SK-N-SH (cell line): ENCODE data around the gene PSMB10. TPM values are rescaled to one million over a fixed set of nuclear protein-coding genes. Genes with fewer than 3 reads are reported as not detected.

Experiments used
- CTCF ChIA-PET: fragments of 300-600, 350-600 bp; formaldehyde crosslinking; extraction: SDS; loops from one replicate; lab custom pipeline; 2021; lab: Yijun Ruan, JAX
- POLR2A ChIA-PET: fragments of 350-600 bp; sonication (Branson Sonifier 250); formaldehyde crosslinking; extraction: SDS; loops from one replicate; lab custom pipeline; 2020; ENCODE audit warnings: antibody characterized with exemption, inconsistent platforms; lab: Yijun Ruan, JAX
- DNase-seq: peaks from one replicate; pipeline ENCODE4 v3.0.0; 2012
- H2AFZ ChIP-seq: fragments of 200-600 bp; sonication (generic); 2 replicates; pipeline ENCODE4 v1.8.1; 2016; ENCODE audit warnings: antibody characterized with exemption, mild to moderate bottlenecking, low read depth
- H3F3A ChIP-seq: fragments of 200-600 bp; sonication (generic); replicated peaks from 2 replicates; pipeline ENCODE3; 2016; ENCODE audit warnings: antibody characterized with exemption, mild to moderate bottlenecking; ENCODE audit not compliant: insufficient read depth
- H3K27ac ChIP-seq, 2 experiments: fragments of 200-500 bp in 1 of 2; fragments of 200-600 bp in 1 of 2; sonication (Bioruptor generic) in 1 of 2; sonication (generic), shearing (Covaris generic) in 1 of 2; 2 replicates each; pipeline versions ENCODE4 v1.5.1 to v1.6.1; 2014 to 2016; ENCODE audit warnings: low read depth in 2 of 2, inconsistent platforms in 1 of 2, low read length in 1 of 2, mild to moderate bottlenecking in 1 of 2, mixed read lengths in 1 of 2
- H3K27me3 ChIP-seq: fragments of 200-600 bp; sonication (generic), shearing (Covaris generic); 2 replicates; pipeline ENCODE4 v1.6.1; 2016; ENCODE audit warnings: mixed run types; ENCODE audit not compliant: insufficient read depth
- H3K36me3 ChIP-seq, 2 experiments: fragments of 200-500 bp in 1 of 2; fragments of 200-600 bp in 1 of 2; sonication (Bioruptor generic) in 1 of 2; sonication (generic) in 1 of 2; replicated peaks in 1 of 2; 2 replicates each; pipeline versions ENCODE3 to v1.5.1; 2014 to 2016; ENCODE audit warnings: low read length in 1 of 2, mild to moderate bottlenecking in 1 of 2; ENCODE audit not compliant: insufficient read depth in 2 of 2, control insufficient read depth in 1 of 2
- H3K4me1 ChIP-seq, 2 experiments: fragments of 200-500 bp in 1 of 2; fragments of 200-600 bp in 1 of 2; sonication (Bioruptor generic) in 1 of 2; sonication (generic), shearing (Covaris generic) in 1 of 2; 2 replicates each; pipeline versions ENCODE4 v1.5.1 to v1.6.1; 2014 to 2016; ENCODE audit warnings: low read depth in 1 of 2, low read length in 1 of 2, mixed run types in 1 of 2; ENCODE audit not compliant: insufficient read depth in 2 of 2, control insufficient read depth in 1 of 2
- H3K4me2 ChIP-seq: fragments of 200-600 bp; sonication (generic), shearing (Covaris generic); 2 replicates; pipeline ENCODE4 v1.6.1; 2017; ENCODE audit warnings: mixed run types
- H3K4me3 ChIP-seq, 2 experiments: fragments of 200-500 bp in 1 of 2; fragments of 200-600 bp in 1 of 2; sonication (Bioruptor generic) in 1 of 2; sonication (generic), shearing (Covaris generic) in 1 of 2; 2 replicates each; pipeline versions ENCODE4 v1.5.1 to v1.8.1; 2014 to 2016; ENCODE audit warnings: low read depth in 2 of 2, inconsistent platforms in 1 of 2, low read length in 1 of 2, mild to moderate bottlenecking in 1 of 2, mixed read lengths in 1 of 2, moderate library complexity in 1 of 2
- H3K79me2 ChIP-seq: fragments of 200-600 bp; sonication (generic); 2 replicates; pipeline ENCODE4 v1.8.1; 2017; ENCODE audit warnings: mild to moderate bottlenecking; ENCODE audit not compliant: insufficient read depth
- H3K9ac ChIP-seq: fragments of 200-600 bp; sonication (generic); 2 replicates; pipeline ENCODE4 v1.6.1; 2017; ENCODE audit warnings: mixed run types
- H3K9me2 ChIP-seq: fragments of 200-600 bp; sonication (generic); 2 replicates; pipeline ENCODE4 v1.6.1; 2017; ENCODE audit warnings: mixed run types
- H3K9me3 ChIP-seq: fragments of 200-600 bp; sonication (generic); 2 replicates; pipeline ENCODE4 v1.6.1; 2017; ENCODE audit warnings: mixed run types, mild to moderate bottlenecking, moderate library complexity
- H4K20me1 ChIP-seq: fragments of 200-600 bp; sonication (generic); 2 replicates; pipeline ENCODE4 v1.6.1; 2017; ENCODE audit warnings: mild to moderate bottlenecking, mixed run types; ENCODE audit not compliant: insufficient read depth
- CHD2 ChIP-seq: fragments of 150-350 bp; IDR thresholded peaks from 2 replicates; pipeline ENCODE4 v1.6.1; 2018; ENCODE audit warnings: low read length; ENCODE audit not compliant: partially characterized antibody
- EP300 ChIP-seq, 2 experiments: IDR thresholded peaks; 2 replicates each; pipeline versions ENCODE4 v1.4.0 to v1.6.1; 2012; ENCODE audit warnings: borderline replicate concordance in 1 of 2, low read depth in 1 of 2, low read length in 1 of 2
- FOXJ3 ChIP-seq: sonication (generic); formaldehyde crosslinking; IDR thresholded peaks from 2 replicates; pipeline ENCODE4 v1.5.1; 2020; ENCODE audit warnings: mild to moderate bottlenecking, missing genetic modification reagents
- GABPA ChIP-seq: IDR thresholded peaks from 2 replicates; pipeline ENCODE4 v1.4.0; 2012; ENCODE audit warnings: low read depth, mild to moderate bottlenecking
- MEF2A ChIP-seq: IDR thresholded peaks from 2 replicates; pipeline ENCODE4 v1.4.0; 2012; ENCODE audit warnings: low read depth, borderline replicate concordance
- NRF1 ChIP-seq: IDR thresholded peaks from 2 replicates; pipeline ENCODE4 v1.6.1; 2012; ENCODE audit warnings: low read depth, mild to moderate bottlenecking, low read length
- RAD21 ChIP-seq: IDR thresholded peaks from 2 replicates; pipeline ENCODE4 v1.6.1; 2012; ENCODE audit warnings: mild to moderate bottlenecking, low read length
- RCOR1 ChIP-seq: fragments of 150-350 bp; IDR thresholded peaks from 2 replicates; pipeline ENCODE4 v1.6.1; 2017; ENCODE audit warnings: antibody characterized with exemption, low read length
- SIN3A ChIP-seq: IDR thresholded peaks from 2 replicates; pipeline ENCODE4 v1.6.1; 2012; ENCODE audit warnings: low read depth, mild to moderate bottlenecking, low read length, moderate library complexity, borderline replicate concordance
- SMC3 ChIP-seq: IDR thresholded peaks from 2 replicates; pipeline ENCODE4 v1.6.1; 2012; ENCODE audit warnings: low read depth, low read length, improper control_type of control experiment
- TAF1 ChIP-seq: IDR thresholded peaks from 2 replicates; pipeline ENCODE4 v1.6.1; 2012; ENCODE audit warnings: low read depth, mild to moderate bottlenecking, low read length, moderate library complexity, borderline replicate concordance
- TEAD4 ChIP-seq: IDR thresholded peaks from 2 replicates; pipeline ENCODE4 v1.4.0; 2012; ENCODE audit warnings: mild to moderate bottlenecking, borderline replicate concordance; ENCODE audit not compliant: insufficient read depth
- YY1 ChIP-seq: IDR thresholded peaks from 2 replicates; pipeline ENCODE4 v1.4.0; 2012; ENCODE audit warnings: low read depth, mild to moderate bottlenecking
- WGBS: methylation state at CpG from one replicate; pipeline ENCODE4 v1.1.6; 2017; ENCODE audit warnings: low lambda C conversion rate; 5-methylcytosine and 5-hydroxymethylcytosine counted together
- polyA plus RNA-seq, 3 experiments: library from polyadenylated mRNA; depleted of rRNA; stranded (reverse); fragments of >200 nt; gene quantifications; 2 replicates each; pipeline ENCODE4 v1.2.3, GENCODE V29; 2012
- TF ChIP-seq, protein P1 (sequence below): IDR thresholded peaks from 2 replicates; pipeline ENCODE4 v1.4.0; 2012; ENCODE audit warnings: low read depth, borderline replicate concordance
- TF ChIP-seq, protein P2 (sequence below): IDR thresholded peaks from 2 replicates; pipeline ENCODE4 v1.4.0; 2012; ENCODE audit warnings: low read depth, borderline replicate concordance
- TF ChIP-seq, protein P3 (sequence below): IDR thresholded peaks from 2 replicates; pipeline ENCODE4 v1.4.0; 2012; ENCODE audit warnings: low read depth
- TF ChIP-seq, protein P4 (sequence below): IDR thresholded peaks from 2 replicates; pipeline ENCODE4; 2012
- TF ChIP-seq, protein P5 (sequence below): fragments of 150-350 bp; IDR thresholded peaks from 2 replicates; pipeline ENCODE4 v1.6.1; 2017; ENCODE audit warnings: antibody characterized with exemption, low read length, low read depth, borderline replicate concordance

PSMB10 gene
- polyA plus RNA-seq, 1 of the 3 experiments (the other 2 are of a cell fraction), result 57.8 TPM

DNA sequence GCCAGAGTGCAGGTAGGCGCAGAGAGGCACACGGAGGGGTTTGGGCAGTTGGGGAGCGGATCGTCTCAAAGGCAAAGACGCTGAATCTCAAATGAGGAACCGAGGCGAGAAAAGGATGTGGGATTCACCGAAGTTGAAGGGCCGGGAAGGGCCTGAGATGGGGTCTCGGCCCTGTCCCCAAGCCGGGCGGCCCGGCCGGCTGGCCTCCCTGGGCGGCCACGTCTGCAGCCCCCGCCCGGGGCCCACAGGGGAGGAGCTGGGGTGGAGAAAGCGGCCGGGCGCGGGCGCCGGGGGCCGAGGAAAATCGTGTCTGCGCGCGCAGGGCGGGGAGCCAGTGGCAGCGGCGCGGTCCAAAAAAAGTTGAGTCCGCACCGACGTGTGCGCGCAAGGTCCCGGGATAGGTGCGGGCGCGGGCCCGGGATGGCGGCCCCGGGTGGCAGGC is 31.3 kb upstream of the PSMB10 start:
- WGBS, result 7% methylated on average over 28 of the region's 45 CpGs
- Histone ChIP-seq H3K4me3 (peak overlapping the region; percentile 73 to 79), H3K36me3 (peaks cover 14 to 18% of the 10 kb centered on the region in 2 experiments), H3K9ac (peak overlapping the region; percentile 96), H4K20me1 (peaks cover 39% of the 10 kb centered on the region), H3K9me2 (no peaks in the 10 kb centered on the region), H3F3A (peaks cover 4% of the 10 kb centered on the region), H3K27ac (peak overlapping the region; percentile 61 to 73), H3K79me2 (peaks cover 54% of the 10 kb centered on the region), H3K9me3 (no peaks in the 10 kb centered on the region), H2AFZ (peak overlapping the region; percentile 83; the same call in 1 of the 2 replicates), H3K27me3 (no peaks in the 10 kb centered on the region), H3K4me2 (peak overlapping the region; percentile 96), H3K4me1 (peaks cover 15 to 32% of the 10 kb centered on the region in 2 experiments; a peak in 3 of 4 replicates)
- peak; percentile 82 for DNase-seq
- POLR2A ChIA-PET, result no interaction called here
- CTCF ChIA-PET, result interaction anchor here (0.6 to 1.0 kb wide), 3 partner anchors 151 to 406 kb away, joined by 3 read pairs; partner anchors contain the start of gene CTCF
- TF ChIP-seq NRF1, result no peak
- peak; percentile 22; the same call in 1 of the 2 replicates for TF ChIP-seq TAF1
- TF ChIP-seq YY1, result no peak
- TF ChIP-seq, protein P1, sequence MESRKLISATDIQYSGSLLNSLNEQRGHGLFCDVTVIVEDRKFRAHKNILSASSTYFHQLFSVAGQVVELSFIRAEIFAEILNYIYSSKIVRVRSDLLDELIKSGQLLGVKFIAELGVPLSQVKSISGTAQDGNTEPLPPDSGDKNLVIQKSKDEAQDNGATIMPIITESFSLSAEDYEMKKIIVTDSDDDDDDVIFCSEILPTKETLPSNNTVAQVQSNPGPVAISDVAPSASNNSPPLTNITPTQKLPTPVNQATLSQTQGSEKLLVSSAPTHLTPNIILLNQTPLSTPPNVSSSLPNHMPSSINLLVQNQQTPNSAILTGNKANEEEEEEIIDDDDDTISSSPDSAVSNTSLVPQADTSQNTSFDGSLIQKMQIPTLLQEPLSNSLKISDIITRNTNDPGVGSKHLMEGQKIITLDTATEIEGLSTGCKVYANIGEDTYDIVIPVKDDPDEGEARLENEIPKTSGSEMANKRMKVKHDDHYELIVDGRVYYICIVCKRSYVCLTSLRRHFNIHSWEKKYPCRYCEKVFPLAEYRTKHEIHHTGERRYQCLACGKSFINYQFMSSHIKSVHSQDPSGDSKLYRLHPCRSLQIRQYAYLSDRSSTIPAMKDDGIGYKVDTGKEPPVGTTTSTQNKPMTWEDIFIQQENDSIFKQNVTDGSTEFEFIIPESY, result no peak
- peak; percentile 22; the same call in 1 of the 2 replicates for TF ChIP-seq SIN3A

DNA sequence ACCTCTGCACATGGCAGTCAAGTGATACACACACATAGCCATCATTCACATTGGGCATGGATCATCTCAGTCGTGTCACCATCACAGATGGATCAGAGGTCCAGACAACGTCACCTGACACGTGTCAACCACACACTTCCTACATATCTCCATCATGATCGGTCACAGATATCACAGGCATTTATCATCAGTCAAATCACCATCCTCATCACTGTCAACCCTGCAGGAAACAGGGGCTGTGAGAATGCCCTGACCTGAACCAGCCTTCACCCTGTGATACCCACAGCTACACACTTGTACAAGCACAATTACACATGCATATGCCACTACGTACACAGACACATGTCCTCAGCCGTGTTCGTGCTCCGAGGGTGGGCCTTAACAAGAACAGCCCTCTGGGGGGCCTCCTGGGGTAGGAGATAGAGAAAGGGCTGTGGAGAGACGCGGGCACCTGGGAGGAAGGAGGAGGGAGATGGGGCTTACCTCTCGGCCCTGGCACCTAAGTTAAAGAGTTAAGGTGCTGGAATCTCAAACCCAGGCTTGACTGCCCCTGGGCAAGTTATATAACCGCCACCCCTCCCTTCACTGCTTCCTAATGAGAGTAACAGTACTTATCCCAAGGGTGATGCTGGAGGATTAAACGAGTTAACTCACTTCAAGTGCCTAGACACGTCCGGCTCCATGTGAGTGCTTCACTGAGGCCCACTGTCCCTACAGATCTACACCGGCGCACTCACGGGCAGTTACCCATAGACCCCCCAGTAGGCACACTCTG is 30.7 kb upstream of the PSMB10 start:
- peaks cover 20 to 21% of the 10 kb centered on the region in 2 experiments for H3K36me3 ChIP-seq
- 53% methylated on average over 15 of the region's 18 CpGs for WGBS

More for the DNA sequence above, 30.7 kb upstream of the PSMB10 start:
- no peaks in the 10 kb centered on the region for H3K9me3 ChIP-seq
- H3K9ac ChIP-seq, result peak overlapping the region; percentile 96
- H3K4me2 ChIP-seq, result peak overlapping the region; percentile 96
- peaks cover 44% of the 10 kb centered on the region for H4K20me1 ChIP-seq
- peaks cover 60% of the 10 kb centered on the region for H3K79me2 ChIP-seq
- H3K4me1 ChIP-seq, result peaks cover 15 to 32% of the 10 kb centered on the region in 2 experiments; a peak in 3 of 4 replicates
- H2AFZ ChIP-seq, result no peak overlapping the region
- H3K9me2 ChIP-seq, result no peaks in the 10 kb centered on the region
- ChIA-PET CTCF (interaction anchor here (0.6 to 1.0 kb wide), 3 partner anchors 151 to 405 kb away, joined by 3 read pairs; partner anchors contain the start of gene CTCF), POLR2A (interaction anchor here (1.2 kb wide), 1 partner anchor 28 kb away, joined by 6 read pairs; no protein-coding TSS in a partner anchor)
- DNase-seq, result no peak
- peaks cover 4% of the 10 kb centered on the region for H3F3A ChIP-seq
- no peaks in the 10 kb centered on the region for H3K27me3 ChIP-seq
- H3K27ac ChIP-seq, result peak overlapping the region; percentile 34 to 73
- peak overlapping the region; percentile 73 to 79 for H3K4me3 ChIP-seq
- TF ChIP-seq, protein P2, sequence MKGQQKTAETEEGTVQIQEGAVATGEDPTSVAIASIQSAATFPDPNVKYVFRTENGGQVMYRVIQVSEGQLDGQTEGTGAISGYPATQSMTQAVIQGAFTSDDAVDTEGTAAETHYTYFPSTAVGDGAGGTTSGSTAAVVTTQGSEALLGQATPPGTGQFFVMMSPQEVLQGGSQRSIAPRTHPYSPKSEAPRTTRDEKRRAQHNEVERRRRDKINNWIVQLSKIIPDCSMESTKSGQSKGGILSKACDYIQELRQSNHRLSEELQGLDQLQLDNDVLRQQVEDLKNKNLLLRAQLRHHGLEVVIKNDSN, result no peak
- TF ChIP-seq SMC3 (no peak), CHD2 (no peak), MEF2A (no peak), RCOR1 (no peak), GABPA (no peak), RAD21 (no peak), EP300 (IDR thresholded peaks at IDR 0.05; ENCODE audit: borderline replicate concordance in 1 of 2, low read depth in 1 of 2, low read length in 1 of 2) (no peak), FOXJ3 (CRISPR knock-in tag) (no peak), TEAD4 (no peak)
- TF ChIP-seq, protein P1, result no peak
- TF ChIP-seq, protein P3, sequence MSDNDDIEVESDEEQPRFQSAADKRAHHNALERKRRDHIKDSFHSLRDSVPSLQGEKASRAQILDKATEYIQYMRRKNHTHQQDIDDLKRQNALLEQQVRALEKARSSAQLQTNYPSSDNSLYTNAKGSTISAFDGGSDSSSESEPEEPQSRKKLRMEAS, result no peak
- TF ChIP-seq, protein P4, sequence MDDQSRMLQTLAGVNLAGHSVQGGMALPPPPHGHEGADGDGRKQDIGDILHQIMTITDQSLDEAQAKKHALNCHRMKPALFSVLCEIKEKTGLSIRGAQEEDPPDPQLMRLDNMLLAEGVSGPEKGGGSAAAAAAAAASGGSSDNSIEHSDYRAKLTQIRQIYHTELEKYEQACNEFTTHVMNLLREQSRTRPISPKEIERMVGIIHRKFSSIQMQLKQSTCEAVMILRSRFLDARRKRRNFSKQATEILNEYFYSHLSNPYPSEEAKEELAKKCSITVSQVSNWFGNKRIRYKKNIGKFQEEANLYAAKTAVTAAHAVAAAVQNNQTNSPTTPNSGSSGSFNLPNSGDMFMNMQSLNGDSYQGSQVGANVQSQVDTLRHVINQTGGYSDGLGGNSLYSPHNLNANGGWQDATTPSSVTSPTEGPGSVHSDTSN, result no peak
- TF ChIP-seq, protein P5, sequence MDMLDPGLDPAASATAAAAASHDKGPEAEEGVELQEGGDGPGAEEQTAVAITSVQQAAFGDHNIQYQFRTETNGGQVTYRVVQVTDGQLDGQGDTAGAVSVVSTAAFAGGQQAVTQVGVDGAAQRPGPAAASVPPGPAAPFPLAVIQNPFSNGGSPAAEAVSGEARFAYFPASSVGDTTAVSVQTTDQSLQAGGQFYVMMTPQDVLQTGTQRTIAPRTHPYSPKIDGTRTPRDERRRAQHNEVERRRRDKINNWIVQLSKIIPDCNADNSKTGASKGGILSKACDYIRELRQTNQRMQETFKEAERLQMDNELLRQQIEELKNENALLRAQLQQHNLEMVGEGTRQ, result no peak
